SIG-M5 treated with dmso at 0.1 percent for 504 hours (cell line): ENCODE data around the gene SLC39A2.

Experiments used
- DNase-seq: peaks from one replicate; lab custom pipeline; 2025; ENCODE audit not compliant: unreplicated experiment; lab: John Stamatoyannopoulos, UW

Gene SLC39A2, protein sequence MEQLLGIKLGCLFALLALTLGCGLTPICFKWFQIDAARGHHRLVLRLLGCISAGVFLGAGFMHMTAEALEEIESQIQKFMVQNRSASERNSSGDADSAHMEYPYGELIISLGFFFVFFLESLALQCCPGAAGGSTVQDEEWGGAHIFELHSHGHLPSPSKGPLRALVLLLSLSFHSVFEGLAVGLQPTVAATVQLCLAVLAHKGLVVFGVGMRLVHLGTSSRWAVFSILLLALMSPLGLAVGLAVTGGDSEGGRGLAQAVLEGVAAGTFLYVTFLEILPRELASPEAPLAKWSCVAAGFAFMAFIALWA

DNA sequence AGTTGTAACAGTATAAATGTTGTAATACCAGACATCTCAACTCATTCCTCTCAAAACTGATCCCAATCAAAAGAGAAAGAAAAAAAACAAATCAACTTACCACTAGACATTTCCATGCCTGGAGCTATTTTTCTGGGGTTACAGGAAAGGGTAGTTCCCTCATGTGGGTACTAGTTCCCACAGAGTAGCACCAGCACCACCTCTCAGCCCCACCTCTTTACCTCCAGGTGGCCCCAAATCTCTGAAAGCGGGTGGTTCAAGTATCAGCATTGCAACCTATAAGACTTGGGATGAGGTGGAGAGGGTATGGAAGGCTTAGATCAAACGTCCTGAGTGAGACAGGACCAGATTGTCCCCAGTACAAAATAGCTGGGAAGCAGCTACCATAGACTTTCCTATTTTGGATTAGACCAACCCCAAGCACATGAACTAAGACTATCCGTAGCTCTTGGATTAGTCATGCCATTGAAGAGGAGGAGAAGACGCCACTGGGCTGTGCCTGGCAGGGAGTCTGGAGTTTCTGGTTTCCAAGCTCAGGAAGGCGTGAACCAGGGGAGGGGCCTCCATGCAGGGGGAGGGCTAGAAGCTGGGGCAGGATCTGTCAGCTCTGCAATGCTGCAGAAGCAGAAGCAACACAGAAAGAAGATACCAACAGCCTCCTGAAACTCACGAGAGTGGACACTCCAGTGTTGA is at the start of gene SLC39A2:
TSS of gene SLC39A2 (plus strand) at position 620 of the 693 bp plus-strand sequence. CDS start 154 bp downstream, outside the sequence.
- no peak for DNase-seq

DNA sequence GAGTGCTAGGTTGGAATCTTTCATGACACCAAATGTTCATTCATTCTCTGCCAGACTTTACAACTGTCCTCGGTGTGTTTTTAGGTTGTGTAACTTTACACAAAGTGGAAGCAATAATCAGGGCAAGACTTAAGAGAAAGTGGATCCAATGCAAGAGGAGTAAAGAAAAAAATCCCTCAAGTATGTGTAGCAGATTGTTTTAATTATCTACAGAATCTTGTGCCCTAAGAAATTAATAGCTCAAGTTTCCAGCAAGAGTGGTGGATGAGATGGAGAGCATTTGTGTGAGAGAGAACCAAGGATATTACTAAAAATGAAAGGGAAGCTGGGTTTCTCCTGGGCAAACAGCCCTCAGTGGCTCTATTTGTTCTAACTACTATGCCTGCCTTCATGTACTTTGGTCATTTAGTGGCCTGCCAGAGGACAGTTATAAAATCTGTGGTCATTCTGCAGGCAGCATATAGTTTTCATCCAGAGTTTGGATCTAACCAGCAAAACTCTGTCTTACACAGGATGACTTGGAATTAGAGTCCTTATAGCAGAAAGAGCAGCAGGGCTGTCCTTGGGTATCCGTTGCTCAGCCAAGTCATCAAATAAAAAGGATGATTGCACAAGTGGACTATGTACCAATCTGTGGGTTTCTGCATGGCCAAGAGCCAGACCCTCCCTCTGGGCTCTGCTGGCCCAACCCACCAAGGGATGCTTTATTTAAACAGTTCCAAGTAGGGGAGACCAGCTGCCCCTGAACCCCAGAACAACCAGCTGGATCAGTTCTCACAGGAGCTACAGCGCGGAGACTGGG is 44.2 kb upstream of the SLC39A2 start, which contains the start of gene RNASE2:
TSS of gene RNASE2 (plus strand) at position 752 of the 802 bp plus-strand sequence. CDS start 285 bp downstream, outside the sequence.
- peak; percentile 96 for DNase-seq

DNA sequence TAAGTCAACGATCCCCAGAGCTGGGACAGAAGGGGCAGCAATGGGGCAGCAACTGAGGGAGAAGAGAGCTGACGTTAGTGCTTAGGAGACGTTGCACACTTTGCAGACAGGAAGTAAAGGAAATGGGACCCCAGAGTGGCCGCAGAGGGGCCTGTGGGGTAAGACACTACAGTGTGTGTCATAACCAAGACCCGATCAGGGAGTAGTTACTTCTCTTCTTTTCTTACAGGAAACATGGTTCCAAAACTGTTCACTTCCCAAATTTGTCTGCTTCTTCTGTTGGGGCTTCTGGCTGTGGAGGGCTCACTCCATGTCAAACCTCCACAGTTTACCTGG is 43.6 kb upstream of the SLC39A2 start:
- peak; percentile 96 for DNase-seq

DNA sequence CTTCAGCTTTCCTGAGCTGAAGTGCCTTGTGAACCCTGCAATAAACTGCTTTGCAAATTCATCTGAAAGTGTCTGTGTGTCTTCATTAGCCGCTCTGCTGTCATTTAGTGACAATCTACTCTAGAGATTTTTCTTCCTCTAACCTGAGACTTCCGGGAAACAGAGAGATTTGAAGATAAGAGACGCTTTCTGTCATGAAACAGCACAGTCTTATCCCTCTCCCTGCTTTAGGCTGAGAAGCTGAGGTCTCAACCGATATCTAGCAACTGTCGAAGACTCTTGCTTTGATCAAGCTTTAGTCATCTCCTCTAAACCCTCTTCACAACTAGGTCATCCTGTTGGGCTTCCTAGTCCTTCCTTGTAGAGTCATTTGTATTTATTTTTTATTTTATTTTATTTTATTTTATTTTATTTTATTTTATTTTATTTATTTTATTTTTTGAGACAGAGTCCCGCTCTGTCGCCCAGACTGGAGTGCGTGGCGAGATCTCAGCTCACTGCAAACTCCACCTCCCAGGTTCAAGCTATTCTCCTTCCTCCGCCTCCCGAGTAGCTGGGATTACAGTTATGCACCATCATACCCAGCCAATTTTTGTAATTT is 42.6 kb upstream of the SLC39A2 start:
- DNase-seq, result peak; percentile 38

DNA sequence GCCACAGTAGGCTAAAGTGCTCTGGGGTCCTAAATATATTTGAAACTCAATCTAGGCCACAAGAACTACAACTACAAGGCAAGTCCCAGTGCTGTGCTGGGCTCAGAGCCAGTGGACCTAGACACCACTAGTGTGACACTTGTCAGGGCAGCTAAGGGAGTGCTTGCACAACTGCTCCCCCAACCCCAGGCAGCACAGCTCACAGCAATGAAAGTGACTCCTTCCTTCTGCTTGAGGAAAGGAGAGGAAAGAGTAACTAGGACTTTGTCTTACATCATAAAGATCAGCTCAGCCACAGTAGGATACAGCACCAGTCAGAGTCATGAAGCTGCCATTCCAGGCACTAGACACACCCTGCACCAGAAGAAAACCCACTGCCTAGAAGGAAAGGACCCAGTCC is 40.1 kb upstream of the SLC39A2 start:
- peak; percentile 87 for DNase-seq

DNA sequence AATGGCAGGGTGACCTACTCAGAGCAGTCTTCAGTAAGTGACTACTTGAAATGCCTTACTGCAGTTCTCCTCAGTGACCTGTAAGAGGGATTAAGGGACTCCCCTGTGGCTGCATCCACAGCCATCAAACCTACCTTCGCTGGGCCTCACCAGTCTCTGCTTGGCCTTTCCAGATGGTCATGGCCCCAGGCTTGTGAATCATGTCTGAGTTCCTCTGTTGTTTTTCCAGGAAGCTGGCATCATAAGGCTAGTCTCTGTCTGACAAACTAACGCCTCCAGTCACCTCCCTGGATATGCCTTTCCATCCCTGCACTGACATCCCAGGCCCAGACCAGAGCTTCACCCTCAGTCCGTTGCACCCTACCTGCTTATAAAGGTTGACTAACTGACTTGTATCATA is 29.8 kb upstream of the SLC39A2 start:
- no peak for DNase-seq

DNA sequence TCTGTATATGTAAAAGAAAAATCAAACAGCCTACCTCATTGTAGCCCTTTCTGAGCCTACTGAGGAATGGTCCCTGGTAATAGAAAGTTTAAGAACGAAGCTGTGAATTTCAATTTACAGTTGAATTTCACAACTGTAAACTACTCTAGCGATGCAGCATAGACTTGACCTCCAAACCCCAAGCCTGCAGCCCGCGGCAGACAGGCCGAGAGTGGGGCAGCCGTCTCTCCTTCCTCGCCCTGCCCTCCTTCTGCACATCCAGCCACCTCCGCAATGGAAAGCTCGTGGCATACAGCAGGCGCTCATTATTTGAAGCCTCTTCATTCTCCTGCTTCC is 28.5 kb upstream of the SLC39A2 start:
- no peak for DNase-seq

DNA sequence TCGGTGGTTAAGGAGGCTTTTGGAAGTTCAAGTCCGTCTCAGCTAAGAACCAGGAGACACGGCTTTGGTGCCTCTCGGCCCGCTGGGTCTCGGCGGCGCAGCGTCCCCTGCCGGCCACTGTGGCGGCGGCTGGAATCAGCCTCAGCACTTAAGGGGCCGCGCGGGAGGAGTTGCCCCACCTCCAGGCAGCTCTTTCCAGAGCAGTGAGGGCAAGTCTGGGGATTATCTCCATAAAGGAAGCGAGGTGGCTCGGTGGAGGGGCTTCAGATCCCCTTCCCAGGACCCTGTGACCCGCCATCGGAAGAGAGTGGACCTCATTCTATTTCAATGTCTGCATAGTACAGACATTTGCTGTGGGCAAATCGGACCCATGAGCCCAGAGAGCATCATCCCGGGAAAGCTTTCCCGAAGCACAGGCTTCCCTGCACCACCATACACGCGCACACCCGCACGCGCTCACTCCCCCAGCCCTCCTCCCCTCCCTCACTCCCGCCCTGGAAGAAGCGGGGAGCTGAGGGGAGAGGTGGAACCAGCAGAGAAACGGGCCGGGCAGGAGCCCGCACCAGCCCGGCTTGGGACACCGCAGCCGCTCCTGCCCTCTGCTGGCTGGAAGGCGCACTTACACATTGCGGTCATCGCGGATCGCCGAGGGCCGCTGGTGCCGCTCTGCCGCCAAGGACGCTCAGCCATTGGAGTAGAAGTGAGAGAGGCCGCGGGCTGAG is 27.9 kb upstream of the SLC39A2 start:
- DNase-seq, result peak; percentile 77

DNA sequence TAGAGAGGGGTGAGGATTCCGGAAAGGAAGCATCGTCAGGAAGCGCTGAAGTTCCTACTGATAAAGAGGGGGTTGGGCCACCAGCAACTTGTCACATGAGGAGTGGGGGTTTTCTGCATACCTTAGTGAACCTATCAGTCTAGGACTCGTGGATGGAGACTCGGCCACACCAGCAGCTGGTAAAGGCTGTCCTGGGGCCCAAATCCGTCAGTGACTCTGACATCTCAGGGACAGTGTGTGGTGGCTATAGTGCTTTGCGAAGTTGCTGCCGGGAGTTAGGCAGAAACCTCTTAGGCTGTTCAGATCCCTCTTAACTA is 27.4 kb upstream of the SLC39A2 start:
- DNase-seq, result no peak

DNA sequence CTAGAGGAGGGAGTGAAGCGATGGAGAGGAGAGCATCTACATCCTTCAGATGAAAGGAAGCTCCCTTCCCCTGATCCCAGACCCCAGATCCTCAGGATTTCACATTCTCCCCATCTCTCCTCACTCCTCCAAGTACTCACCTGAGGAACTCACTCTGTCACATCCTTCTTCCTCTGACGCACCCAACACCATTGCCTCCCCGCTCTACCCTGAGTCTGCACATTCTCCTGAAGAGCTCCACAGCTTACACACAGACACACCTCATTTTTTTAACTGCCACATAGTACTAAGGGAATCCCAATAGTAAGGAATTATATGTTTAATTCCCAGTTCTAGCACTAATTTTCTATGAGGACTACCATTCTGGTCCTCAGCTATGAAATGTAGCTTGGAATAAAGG is 25.6 kb upstream of the SLC39A2 start:
- DNase-seq, result no peak

DNA sequence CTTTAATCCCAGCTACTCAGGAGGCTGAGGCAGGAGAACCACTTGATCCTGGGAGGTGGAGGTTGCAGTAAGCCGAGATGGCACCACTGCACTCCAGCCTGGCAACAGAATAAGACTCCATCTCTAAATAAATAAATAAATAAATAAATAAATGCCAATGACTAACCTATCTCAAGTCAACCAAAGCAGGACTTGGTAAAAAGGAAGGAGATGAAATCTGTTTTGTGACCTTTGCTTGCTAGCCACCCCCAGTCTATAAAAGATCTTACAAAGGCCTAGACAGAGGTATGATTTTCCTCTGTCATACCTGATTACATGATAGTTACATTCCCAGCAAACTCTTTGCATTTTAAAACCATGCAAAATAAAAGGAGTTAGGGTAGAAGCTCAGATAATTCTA is 22.8 kb upstream of the SLC39A2 start:
- no peak for DNase-seq

DNA sequence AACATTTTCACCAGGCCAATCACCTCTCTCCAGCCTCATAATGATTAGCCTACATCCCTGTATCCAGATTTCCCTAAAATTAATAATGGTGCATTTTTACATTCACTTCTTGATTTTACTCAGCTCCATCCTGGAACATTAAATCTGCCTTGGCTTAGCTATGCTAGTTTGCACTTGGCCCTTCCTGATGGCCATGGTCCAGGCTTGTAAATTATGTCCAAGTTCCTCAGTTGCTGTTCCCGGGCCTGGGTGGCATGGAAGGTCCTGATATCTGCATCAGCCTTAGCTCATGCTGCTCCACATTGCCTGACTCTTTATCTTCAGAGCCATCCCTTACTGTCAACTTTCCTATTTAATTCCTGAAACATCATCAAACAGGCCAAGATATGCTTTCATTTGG is 20.4 kb upstream of the SLC39A2 start:
- no peak for DNase-seq

DNA sequence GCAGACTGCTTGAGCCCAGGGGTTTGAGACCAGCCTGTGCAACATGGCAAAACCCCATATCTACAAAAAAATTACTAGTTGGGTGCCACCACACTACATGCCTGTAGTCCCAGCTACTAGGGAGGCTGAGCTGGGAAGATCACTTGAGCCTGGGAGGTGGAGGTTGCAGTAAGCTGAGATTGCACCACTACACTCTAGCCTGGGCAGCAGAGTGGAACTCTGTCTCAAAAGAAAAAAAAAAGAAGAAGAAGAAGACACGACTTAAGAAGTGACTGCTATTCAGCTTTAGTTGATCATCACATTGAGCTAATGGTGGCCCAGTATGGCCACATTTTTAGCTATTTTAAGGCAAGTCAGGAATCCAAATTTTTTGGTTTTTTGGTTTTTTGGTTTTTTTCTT is 18.2 kb upstream of the SLC39A2 start:
- no peak for DNase-seq

DNA sequence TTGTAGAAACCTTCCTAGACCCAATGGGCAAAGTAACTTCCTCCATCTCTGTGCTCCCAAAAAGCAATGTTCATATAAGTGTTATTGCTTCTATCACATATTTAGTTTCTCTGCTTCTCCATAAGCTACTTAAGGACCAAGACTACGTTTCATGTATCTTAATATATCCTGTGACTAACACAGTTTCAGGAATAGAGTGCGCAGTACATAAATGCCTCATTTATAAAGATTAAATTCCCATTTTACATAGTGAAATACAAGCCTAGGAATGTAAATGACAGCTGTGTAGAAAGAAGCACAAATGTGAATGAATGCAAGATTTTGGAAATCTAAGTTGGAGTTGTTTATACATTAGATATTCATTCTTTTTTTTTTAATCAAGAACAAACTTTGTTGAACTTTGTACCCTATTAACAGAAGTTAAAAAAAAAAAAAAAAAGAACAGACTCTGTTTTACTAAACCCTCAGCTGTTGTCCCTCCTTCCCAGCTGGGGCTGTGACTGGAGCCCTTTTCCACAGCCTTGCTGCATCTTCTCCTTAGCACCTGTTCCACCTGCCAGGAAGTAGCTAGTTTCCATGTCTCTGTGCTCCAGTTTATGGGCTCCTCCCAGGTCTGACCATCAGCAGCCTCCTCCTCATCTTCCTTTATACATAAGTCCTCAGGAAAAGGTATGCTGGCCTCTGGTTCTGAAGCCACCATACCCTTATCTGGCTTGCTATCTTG is 16.3 kb upstream of the SLC39A2 start:
- no peak for DNase-seq

DNA sequence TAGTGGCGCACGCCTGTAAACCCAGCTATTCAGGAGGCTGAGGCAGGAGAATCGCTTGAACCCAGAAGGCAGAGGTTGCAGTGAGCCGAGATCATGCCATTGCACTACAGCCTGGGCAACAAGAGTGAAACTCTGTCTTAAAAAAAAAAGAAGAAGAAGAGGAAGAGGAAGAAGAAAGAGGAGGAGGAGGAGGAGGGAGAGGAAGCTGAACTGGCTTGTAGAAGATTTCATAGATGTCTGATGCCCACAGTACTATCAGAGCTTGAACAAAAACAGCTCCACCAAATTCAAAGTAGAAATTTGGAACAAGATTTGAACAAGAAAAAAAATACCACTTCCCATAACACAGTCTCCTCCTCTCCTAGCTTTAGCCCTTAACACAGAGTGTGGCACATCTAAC is 13.4 kb upstream of the SLC39A2 start:
- peak; percentile 55 for DNase-seq

DNA sequence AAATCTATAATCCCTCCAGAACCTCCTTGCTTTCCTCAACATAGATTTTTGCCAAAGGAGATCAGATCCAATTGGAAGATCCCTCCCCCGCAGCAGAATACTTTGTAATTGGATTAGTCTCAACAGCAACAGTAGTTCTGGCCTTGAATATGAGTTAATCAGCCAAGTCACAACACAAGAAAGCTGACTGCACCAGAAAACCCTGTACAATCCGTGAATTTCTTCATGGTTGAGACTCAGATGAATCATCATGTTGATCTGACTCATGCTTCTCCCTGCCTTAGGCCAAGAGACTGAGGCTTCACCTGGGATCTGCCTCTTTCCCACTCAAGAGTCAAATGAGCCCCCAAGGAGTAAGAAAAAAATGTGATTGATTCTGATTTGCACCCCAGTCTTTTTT is 12.3 kb upstream of the SLC39A2 start:
- DNase-seq, result peak; percentile 37

DNA sequence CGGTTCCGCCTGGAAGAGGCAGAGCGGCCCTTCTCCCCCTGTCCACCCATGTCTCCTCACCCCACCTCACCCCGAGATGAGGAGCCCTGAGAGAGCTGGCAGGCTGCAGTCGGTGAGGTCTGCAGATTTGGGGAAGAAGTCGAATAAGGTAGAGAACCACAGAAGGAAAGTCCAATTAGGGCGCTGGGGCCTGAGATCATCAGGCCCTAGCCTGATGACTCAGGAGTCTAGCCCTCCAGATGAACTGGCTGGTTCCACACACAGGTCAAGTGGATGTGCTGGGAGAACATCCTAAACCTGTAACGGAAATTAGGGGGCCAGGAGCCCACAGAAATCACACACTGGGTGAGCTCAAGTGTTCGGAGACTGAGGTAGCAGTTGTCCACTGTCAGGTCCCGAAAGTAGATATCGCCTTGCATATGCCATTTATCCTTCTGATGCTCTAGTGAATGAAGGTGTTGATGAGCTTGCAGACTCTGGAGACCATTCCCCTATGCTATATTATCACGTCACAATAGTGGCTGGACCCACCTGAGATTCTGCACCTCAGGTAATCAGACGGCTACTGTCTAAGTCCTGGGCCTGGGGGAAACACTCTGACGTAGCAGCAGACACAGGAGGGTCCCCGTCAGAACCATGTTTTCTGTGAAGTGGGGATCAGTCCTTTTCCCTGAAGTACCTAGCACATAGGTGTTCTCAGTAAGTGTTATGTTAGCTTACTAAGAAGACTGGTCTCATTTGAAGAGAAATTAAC is 10.2 kb upstream of the SLC39A2 start:
- DNase-seq, result peak; percentile 29

DNA sequence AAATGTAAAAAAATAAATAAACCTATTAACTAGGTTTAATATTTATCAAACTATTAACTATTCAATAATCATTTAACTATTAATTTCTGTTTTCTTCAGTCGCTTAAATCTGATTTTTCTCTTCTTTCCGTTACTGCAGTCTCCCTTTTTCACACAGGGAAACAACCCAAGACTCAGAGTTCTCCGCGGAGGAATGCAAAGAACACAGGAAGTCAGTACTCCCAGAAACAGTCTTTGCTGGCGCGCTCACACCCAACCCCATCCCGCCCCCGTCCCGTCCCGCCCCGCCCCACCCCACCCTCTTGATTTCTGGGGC is 9.7 kb upstream of the SLC39A2 start:
- DNase-seq, result no peak

DNA sequence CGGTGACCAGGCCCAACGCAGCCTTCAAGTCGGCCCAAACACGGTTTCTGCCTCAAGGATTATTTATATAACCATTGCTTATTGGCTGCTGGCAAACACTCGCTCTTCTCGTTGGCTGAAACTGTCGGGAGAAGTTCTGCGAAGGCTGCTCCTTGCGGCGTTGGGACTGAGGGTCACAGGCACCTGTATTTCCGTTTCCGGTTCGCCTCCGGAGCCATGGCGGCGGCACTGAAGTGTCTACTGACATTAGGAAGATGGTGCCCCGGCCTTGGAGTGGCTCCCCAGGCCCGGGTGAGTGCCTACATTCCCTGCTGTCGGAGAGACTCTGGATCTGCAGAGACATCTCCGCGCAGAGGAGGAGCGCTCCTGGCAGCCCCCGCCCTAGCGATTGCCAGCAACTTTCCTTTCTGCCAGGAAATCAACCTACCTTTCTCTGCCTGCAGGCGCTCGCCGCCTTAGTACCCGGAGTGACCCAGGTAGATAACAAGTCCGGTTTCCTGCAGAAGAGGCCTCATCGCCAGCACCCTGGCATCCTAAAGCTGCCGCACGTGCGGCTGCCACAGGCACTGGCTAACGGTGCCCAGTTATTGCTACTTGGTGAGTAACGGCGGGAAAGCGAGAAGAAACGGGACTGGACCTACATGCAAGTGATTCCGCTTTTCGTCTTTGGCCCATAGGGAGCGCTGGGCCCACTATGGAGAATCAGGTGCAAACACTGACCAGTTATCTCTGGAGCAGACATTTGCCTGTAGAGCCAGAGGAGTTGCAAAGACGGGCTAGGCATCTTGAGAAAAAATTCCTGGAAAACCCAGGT is 9.1 kb upstream of the SLC39A2 start, which contains the start of gene METTL17:
TSS of gene METTL17 (plus strand) at position 194 of the 814 bp plus-strand sequence. CDS start at position 217, 23 bp downstream.
- peak; percentile 98 for DNase-seq
